ENCODE data around the gene PLIN4.
"Not testable (repeated sequence)": the region's sequence is repeated elsewhere in the genome, so short reads cannot be mapped to it uniquely, and the experiment has no call there.

Gene PLIN4

GRCh38 chr19:4518345-4519171 is at the start of gene PLIN4:
TSS of gene PLIN4 (minus strand) at chr19:4518486. CDS start at chr19:4518272, 214 bp downstream.
- in situ Hi-C loops (cut with HindIII; ENCODE audit: low sequenced_read_pairs), result no loop called here

- in situ Hi-C loops (cut with HindIII; ENCODE audit: low sequenced_read_pairs), result no loop called here
Observed at GRCh38 chr19:4567584-4568071, 49.3 kb upstream of the PLIN4 start.

- in situ Hi-C loops (cut with HindIII; ENCODE audit: low sequenced_read_pairs), result no loop called here
Observed at GRCh38 chr19:4566402-4567051, 48.2 kb upstream of the PLIN4 start.

- in situ Hi-C loops (cut with HindIII; ENCODE audit: low sequenced_read_pairs), result not testable (repeated sequence)
Observed at GRCh38 chr19:4563562-4563961, 45.3 kb upstream of the PLIN4 start.

GRCh38 chr19:4562085-4562484 is 43.8 kb upstream of the PLIN4 start:
- in situ Hi-C loops (cut with HindIII; ENCODE audit: low sequenced_read_pairs), result not testable (repeated sequence)

GRCh38 chr19:4559569-4559968 is 41.3 kb upstream of the PLIN4 start, which contains the start of gene SEMA6B:
TSS of gene SEMA6B (minus strand) at chr19:4559684. CDS start at chr19:4558457, 1,227 bp downstream.
- in situ Hi-C loops (cut with HindIII; ENCODE audit: low sequenced_read_pairs), result no loop called here

GRCh38 chr19:4557971-4558941 is 40.0 kb upstream of the PLIN4 start:
- in situ Hi-C loops (cut with HindIII; ENCODE audit: low sequenced_read_pairs), result no loop called here

GRCh38 chr19:4557144-4557970 is 39.1 kb upstream of the PLIN4 start:
- in situ Hi-C loops (cut with HindIII; ENCODE audit: low sequenced_read_pairs), result no loop called here

- in situ Hi-C loops (cut with HindIII; ENCODE audit: low sequenced_read_pairs), result no loop called here
Observed at GRCh38 chr19:4556597-4557127, 38.4 kb upstream of the PLIN4 start.

GRCh38 chr19:4555657-4556561 is 37.6 kb upstream of the PLIN4 start:
- in situ Hi-C loops (cut with HindIII; ENCODE audit: low sequenced_read_pairs), result no loop called here

- in situ Hi-C loops (cut with HindIII; ENCODE audit: low sequenced_read_pairs), result no loop called here
Observed at GRCh38 chr19:4554717-4555116, 36.4 kb upstream of the PLIN4 start.

GRCh38 chr19:4553775-4554174 is 35.5 kb upstream of the PLIN4 start:
- in situ Hi-C loops (cut with HindIII; ENCODE audit: low sequenced_read_pairs), result no loop called here

GRCh38 chr19:4553092-4553695 is 34.9 kb upstream of the PLIN4 start:
- in situ Hi-C loops (cut with HindIII; ENCODE audit: low sequenced_read_pairs), result no loop called here

GRCh38 chr19:4552525-4552819 is 34.2 kb upstream of the PLIN4 start:
- in situ Hi-C loops (cut with HindIII; ENCODE audit: low sequenced_read_pairs), result no loop called here

- in situ Hi-C loops (cut with HindIII; ENCODE audit: low sequenced_read_pairs), result no loop called here
Observed at GRCh38 chr19:4550479-4551050, 32.3 kb upstream of the PLIN4 start.

- in situ Hi-C loops (cut with HindIII; ENCODE audit: low sequenced_read_pairs), result no loop called here
Observed at GRCh38 chr19:4550018-4550417, 31.7 kb upstream of the PLIN4 start.

- in situ Hi-C loops (cut with HindIII; ENCODE audit: low sequenced_read_pairs), result no loop called here
Observed at GRCh38 chr19:4548238-4548584, 29.9 kb upstream of the PLIN4 start.
